Peyer's patch (tissue), 4 donors: Measurements from ENCODE around the gene ZC3H18.

Source experiments
- CTCF ChIP-seq, 6 experiments: fragments of 450-650 bp in 4 of 6; fragments of 200-600 bp in 2 of 6; sonication (generic) in 1 of 6; IDR thresholded peaks; one replicate each; pipeline ENCODE4 v1.5.1; 2017 to 2019; ENCODE audit warnings: antibody characterized with exemption in 6 of 6, mild to moderate bottlenecking in 3 of 6, moderate library complexity in 1 of 6
- POLR2A ChIP-seq, 2 donors: fragments of 450-650 bp; IDR thresholded peaks; one replicate each; pipeline ENCODE4 v1.5.1; 2017; ENCODE audit warnings: antibody characterized with exemption in 2 of 2, mild to moderate bottlenecking in 2 of 2, moderate library complexity in 2 of 2

GRCh38 chr16:88532434-88533241 is 37.6 kb upstream of the ZC3H18 start:
- TF ChIP-seq CTCF (IDR thresholded peaks at IDR 0.05) (no peak), POLR2A (IDR thresholded peaks at IDR 0.05) (no peak)
